Superior temporal gyrus (tissue), 1 donor: ENCODE measurements around the gene HABP4.

ENCODE experiments used
- DNase-seq: peaks from one replicate; pipeline ENCODE4 v3.0.0-alpha.2; 2016; ENCODE audit errors: extremely low spot score

The HABP4 gene

DNA sequence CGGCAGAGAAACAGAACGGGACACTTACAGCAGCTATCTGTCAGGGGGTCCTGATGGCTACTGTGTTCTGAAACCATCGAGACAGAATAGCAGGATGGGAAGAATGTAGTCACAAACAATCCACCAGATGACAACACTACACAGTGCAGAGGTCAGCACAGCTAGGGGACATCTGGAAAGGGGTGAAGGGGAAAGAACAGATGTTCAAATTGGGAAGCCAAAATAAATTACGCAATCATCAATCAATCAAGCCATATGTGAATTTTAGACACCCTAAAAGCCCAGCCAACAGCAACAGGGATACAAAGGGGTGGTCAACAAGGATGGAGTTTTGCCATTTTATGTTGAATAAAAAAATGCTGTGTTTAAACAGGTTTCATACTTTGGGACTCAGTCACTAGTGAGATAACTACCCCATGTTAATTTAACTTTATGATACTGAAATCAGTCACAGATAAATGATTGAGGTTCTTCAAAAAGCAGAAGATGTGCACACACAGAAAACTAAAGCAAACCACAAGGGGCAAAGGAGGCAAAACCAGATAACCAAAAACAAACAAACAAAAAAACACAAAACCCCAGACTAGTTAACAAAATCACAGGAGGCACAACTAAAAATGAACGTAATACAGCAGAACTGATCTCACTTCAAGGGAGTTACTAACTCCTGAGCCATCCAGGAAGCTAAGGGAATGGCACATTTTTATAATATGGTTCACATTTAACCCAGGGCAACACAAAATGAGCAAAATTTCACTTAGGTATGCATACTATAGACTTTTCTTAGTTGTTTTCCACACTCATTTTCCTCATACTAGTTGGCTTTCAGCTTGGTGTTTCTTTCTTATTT, 65.9 kb downstream of the HABP4 start:
- no peak for DNase-seq

GRCh38 chr9:96519095-96519494, 69.1 kb downstream of the HABP4 start:
- no peak for DNase-seq

- DNase-seq = no peak
Measured at GRCh38 chr9:96519787-96520186, 69.8 kb downstream of the HABP4 start.

DNA sequence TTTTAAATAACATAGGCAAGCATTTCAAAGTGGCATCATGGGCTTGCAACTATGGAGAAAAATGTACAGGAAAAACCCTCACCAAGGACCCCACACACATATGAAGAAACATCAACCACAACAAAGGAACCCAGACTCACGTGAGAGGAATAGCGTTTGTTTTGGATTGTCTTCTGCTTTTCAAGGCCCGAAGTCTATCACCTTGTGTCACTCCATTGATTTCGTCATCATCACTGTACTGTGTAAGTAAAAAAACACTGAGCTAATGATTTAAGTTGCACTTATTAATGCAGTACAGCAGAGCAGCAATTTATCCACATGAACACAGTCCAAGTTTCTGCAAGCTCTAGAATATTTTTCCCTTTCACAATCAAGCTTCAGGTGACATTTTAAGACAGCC, 72.4 kb downstream of the HABP4 start:
- DNase-seq = no peak

GRCh38 chr9:96523374-96523773, 73.4 kb downstream of the HABP4 start:
- DNase-seq = no peak

- DNase-seq = no peak
Measured at GRCh38 chr9:96524045-96524444, 74.1 kb downstream of the HABP4 start.

GRCh38 chr9:96524764-96525163, 74.8 kb downstream of the HABP4 start:
- no peak for DNase-seq

DNA sequence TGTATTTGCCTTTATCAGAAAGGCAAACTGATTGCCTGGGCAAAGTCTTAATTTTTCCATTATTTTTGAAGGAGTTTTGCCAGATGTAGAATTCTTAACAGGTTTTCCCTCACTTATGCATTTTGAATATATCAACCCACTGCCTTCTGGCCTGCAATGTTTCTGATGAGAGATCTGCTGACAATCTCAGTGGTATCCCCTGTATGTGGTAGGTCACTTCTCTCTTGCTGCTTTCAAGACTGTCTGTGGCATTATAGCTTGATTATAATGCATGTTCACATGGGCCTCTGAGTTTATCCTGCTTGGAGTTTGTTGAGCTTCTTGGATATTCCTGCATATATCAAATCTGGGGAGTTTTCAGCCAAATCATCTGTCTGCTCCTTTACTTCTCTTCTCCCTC, 82.2 kb downstream of the HABP4 start:
- no peak for DNase-seq

DNA sequence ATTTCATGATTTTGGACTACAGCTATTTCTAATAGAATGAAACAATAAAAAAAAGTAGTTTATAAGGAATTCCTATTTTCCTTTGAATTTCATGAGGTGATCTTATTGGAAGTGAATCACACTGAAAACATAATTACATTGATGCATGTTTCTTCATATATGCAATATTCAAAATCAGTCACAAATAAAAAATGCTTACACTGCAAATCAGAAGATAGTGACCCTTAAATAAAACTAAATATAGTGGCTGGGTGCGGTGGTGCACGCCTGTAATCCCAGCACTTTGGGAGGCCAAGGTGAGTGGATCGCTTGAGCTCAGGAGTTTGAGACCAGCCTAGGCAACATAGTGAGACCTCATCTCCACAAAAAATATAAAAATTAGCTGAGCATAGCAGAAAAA, 90.1 kb downstream of the HABP4 start:
- DNase-seq = no peak
